ENCODE measurements around the gene AIP. TPM values are rescaled to one million over a fixed set of nuclear protein-coding genes. Genes with fewer than 3 reads are reported as not detected.

The AIP gene
- total RNA-seq, 1 experiment from 2014 or later = 171 TPM

DNA sequence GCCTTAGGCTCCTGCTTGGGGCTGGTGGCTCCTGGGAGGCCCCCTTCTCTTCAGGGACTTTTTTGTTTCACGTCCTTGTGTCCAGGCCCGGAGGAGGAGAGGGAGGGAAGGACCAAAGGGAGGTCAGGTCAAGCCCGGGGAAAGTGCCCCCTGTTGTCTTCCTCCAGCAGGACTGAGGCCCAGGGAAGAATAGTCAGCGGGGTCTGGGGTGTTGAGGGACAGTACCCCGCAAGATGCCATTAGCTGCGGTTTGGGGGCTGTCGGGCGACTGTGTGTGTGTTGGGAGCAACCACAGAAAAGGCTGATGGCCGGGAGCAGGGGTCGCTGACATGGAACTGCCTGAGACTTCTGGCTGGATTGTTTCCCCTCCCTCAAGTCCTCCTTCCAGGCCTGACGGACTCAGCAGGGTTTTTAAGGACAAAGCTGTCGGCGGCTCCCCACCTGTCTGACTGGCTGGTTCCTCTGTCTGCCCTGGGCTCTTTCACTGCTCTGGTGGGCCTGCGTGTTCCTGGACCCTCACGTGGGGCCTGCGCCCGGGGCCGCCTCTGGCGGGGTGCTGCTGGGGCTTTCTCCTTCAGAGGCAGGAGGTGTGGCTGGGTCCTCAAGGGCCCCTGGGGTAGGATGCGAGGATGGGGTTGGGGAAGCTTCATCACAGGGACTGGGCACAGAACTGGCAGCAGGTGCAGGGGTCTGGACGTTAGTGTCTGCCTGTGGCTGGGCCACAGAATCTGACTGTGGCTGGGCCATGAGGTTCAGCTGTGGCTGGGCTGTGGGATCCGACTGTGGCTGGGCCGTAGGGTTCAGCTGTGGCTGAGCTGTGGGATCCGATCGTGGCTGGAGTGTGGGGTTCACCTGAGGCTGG is 31.8 kb upstream of the AIP start:
- H3K79me2 ChIP-seq (ENCODE audit: low read length) = no peaks in the 10 kb centered on the region
- BruUV-seq (replicated peaks) = no TSS peak
- no peak overlapping the region for H3K9ac ChIP-seq (ENCODE audit: low read length)
- H3F3A ChIP-seq (ENCODE audit: low read length, unreplicated experiment) = no peaks in the 10 kb centered on the region
- intact Hi-C loops (cut with micrococcal nuclease) = no loop called here
- H3K4me1 ChIP-seq (ENCODE audit: insufficient read depth, low read length) = no peaks in the 10 kb centered on the region
- no peak overlapping the region for H3K4me3 ChIP-seq (ENCODE audit: low read length)
- ATAC-seq (no peak), DNase-seq (no peak)
- H3K36me3 ChIP-seq (ENCODE audit: low read depth, low read length) = no peaks in the 10 kb centered on the region
- no peak overlapping the region for H3K27ac ChIP-seq (ENCODE audit: low read length)
- H4K20me1 ChIP-seq (ENCODE audit: low read length) = no peaks in the 10 kb centered on the region
- H2AFZ ChIP-seq (ENCODE audit: low read length) = no peak overlapping the region
- H3K4me2 ChIP-seq (ENCODE audit: low read length) = no peak overlapping the region
- POLR2A ChIA-PET (ENCODE audit: unreplicated experiment) = interaction anchor here (0.5 kb wide), 1 partner anchor 12 kb away, joined by 3 read pairs; no protein-coding TSS in a partner anchor
- H3K9me2 ChIP-seq (replicated peaks; ENCODE audit: low read length) = no peaks in the 10 kb centered on the region
- TF ChIP-seq EZH2phosphoT487 (IDR thresholded peaks at IDR 0.05; ENCODE audit: borderline replicate concordance, low read length) (no peak), EZH2 (IDR thresholded peaks at IDR 0.05; ENCODE audit: low read length, unreplicated experiment) (no peak)
- TF ChIP-seq, protein P1, sequence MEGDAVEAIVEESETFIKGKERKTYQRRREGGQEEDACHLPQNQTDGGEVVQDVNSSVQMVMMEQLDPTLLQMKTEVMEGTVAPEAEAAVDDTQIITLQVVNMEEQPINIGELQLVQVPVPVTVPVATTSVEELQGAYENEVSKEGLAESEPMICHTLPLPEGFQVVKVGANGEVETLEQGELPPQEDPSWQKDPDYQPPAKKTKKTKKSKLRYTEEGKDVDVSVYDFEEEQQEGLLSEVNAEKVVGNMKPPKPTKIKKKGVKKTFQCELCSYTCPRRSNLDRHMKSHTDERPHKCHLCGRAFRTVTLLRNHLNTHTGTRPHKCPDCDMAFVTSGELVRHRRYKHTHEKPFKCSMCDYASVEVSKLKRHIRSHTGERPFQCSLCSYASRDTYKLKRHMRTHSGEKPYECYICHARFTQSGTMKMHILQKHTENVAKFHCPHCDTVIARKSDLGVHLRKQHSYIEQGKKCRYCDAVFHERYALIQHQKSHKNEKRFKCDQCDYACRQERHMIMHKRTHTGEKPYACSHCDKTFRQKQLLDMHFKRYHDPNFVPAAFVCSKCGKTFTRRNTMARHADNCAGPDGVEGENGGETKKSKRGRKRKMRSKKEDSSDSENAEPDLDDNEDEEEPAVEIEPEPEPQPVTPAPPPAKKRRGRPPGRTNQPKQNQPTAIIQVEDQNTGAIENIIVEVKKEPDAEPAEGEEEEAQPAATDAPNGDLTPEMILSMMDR (conservative IDR thresholded peaks at IDR 0.05; ENCODE audit: low read depth, low read length) = no peak
- H3K9me3 ChIP-seq (ENCODE audit: low read length) = no peaks in the 10 kb centered on the region
- no peaks in the 10 kb centered on the region for H3K27me3 ChIP-seq (ENCODE audit: low read length)
- CTCF ChIA-PET = no interaction called here

DNA sequence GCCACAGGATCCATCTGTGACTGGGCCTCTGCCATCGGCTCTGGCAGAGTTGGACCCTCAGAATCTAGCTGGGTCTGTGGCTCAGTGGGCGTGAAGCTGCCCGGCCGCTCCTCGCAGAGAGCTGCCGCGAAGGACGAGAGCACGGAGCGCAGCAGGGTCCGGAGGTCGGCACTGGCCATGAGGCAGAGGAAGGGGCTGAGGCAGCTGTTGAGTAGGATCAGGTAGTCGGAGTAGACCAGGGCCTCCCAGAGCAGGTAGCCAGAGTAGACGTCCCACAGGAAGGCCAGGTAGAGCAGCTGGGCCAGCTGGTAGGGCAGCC is 31.2 kb upstream of the AIP start:
- Histone ChIP-seq H3F3A (ENCODE audit: low read length, unreplicated experiment) (no peaks in the 10 kb centered on the region), H4K20me1 (ENCODE audit: low read length) (no peaks in the 10 kb centered on the region), H3K79me2 (ENCODE audit: low read length) (no peaks in the 10 kb centered on the region), H2AFZ (ENCODE audit: low read length) (no peak overlapping the region), H3K4me2 (ENCODE audit: low read length) (no peak overlapping the region), H3K9me2 (replicated peaks; ENCODE audit: low read length) (no peaks in the 10 kb centered on the region), H3K9me3 (ENCODE audit: low read length) (no peaks in the 10 kb centered on the region), H3K36me3 (ENCODE audit: low read depth, low read length) (no peaks in the 10 kb centered on the region), H3K4me1 (ENCODE audit: insufficient read depth, low read length) (no peaks in the 10 kb centered on the region), H3K27me3 (ENCODE audit: low read length) (no peaks in the 10 kb centered on the region), H3K27ac (ENCODE audit: low read length) (no peak overlapping the region), H3K9ac (ENCODE audit: low read length) (no peak overlapping the region), H3K4me3 (ENCODE audit: low read length) (no peak overlapping the region)
- BruUV-seq (replicated peaks) = no TSS peak
- ATAC-seq = no peak
- DNase-seq = no peak
- intact Hi-C loops (cut with micrococcal nuclease) = no loop called here
- ChIA-PET POLR2A (ENCODE audit: unreplicated experiment) (no interaction called here), CTCF (no interaction called here)
- TF ChIP-seq EZH2 (IDR thresholded peaks at IDR 0.05; ENCODE audit: low read length, unreplicated experiment) = no peak
- TF ChIP-seq, protein P1 (conservative IDR thresholded peaks at IDR 0.05; ENCODE audit: low read depth, low read length) = no peak
- no peak for TF ChIP-seq EZH2phosphoT487 (IDR thresholded peaks at IDR 0.05; ENCODE audit: borderline replicate concordance, low read length)
